ENCODE results near the gene KLF5. TPM values are rescaled to one million over a fixed set of nuclear protein-coding genes. Genes with fewer than 3 reads are reported as not detected.

The KLF5 gene
- total RNA-seq, 1 donor from 2014 or later: 1.1 TPM

DNA sequence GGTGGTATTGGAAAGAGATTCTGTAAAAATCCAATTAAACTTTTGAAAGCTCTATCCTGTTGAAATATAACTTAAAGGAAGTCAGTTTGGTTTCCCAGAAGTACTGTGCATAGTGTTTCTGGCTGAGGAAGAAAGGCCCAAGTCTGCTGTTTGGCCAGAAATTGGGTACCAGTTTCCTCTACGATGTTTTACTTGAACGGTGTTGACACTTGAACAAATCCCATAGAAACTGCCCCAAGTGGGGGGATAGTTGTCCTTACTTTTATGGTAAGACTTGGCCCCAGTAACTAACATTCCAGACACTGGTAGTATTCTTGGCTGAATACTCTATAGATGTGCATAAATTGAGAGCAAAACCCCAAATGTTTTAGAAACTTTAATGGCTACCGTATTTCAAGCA, 14.2 kb downstream of the KLF5 start:
- DNase-seq: no peak
- Histone ChIP-seq H3K4me1 (no peaks in the 10 kb centered on the region), H3K9me3 (replicated peaks) (no peaks in the 10 kb centered on the region), H3K36me3 (no peaks in the 10 kb centered on the region), H3K4me3 (no peak overlapping the region), H3K27me3 (ENCODE audit: low read depth) (no peaks in the 10 kb centered on the region), H3K27ac (replicated peaks) (no peak overlapping the region)
- TF ChIP-seq, protein P1, sequence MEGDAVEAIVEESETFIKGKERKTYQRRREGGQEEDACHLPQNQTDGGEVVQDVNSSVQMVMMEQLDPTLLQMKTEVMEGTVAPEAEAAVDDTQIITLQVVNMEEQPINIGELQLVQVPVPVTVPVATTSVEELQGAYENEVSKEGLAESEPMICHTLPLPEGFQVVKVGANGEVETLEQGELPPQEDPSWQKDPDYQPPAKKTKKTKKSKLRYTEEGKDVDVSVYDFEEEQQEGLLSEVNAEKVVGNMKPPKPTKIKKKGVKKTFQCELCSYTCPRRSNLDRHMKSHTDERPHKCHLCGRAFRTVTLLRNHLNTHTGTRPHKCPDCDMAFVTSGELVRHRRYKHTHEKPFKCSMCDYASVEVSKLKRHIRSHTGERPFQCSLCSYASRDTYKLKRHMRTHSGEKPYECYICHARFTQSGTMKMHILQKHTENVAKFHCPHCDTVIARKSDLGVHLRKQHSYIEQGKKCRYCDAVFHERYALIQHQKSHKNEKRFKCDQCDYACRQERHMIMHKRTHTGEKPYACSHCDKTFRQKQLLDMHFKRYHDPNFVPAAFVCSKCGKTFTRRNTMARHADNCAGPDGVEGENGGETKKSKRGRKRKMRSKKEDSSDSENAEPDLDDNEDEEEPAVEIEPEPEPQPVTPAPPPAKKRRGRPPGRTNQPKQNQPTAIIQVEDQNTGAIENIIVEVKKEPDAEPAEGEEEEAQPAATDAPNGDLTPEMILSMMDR (IDR thresholded peaks at IDR 0.05; ENCODE audit: borderline replicate concordance): no peak
- intact Hi-C loops (cut with micrococcal nuclease): no loop called here

DNA sequence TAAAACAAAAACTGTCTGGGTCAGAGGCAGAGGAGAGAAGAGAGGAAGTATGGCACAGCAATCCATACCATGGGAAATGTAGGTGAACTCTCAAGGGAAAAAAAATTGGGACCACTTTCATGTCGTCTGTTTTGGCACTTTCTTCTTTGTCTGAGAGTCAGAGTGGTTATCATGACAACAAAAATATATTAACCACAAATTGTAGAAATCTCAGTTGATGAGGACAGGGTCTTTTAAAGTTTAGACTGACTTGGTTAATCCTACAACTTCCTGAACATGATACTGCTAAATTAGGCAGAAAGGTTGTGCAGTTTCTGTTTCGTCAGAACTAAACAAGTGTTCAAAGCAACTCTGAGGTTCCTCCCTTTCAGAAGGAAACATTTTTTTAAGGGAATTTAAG, 15.2 kb downstream of the KLF5 start:
- Histone ChIP-seq H3K4me3 (no peak overlapping the region), H3K27me3 (ENCODE audit: low read depth) (no peaks in the 10 kb centered on the region), H3K4me1 (no peaks in the 10 kb centered on the region), H3K36me3 (no peaks in the 10 kb centered on the region), H3K27ac (replicated peaks) (no peak overlapping the region), H3K9me3 (replicated peaks) (no peaks in the 10 kb centered on the region)
- intact Hi-C loops (cut with micrococcal nuclease): no loop called here
- TF ChIP-seq, protein P1 (IDR thresholded peaks at IDR 0.05; ENCODE audit: borderline replicate concordance): no peak
- DNase-seq: no peak

DNA sequence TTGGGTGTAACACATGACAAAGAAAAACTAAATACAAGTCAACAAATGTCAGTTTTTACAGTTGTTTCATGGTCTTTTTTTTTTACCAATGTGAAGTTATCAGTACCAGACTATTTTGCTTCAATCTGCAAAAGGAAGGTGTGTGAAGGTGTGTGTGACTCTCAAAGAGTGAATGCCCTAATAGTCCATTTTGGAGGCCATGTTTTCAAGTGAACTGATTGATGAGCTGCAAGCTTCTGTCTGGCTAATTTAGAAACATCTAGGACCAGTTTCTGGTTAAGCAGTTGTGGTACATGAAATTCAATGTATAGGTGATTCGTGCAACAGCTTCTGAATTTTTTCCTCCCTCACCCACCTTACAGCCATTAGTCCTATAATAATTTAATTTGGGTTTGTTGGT, 16.1 kb downstream of the KLF5 start:
- Histone ChIP-seq H3K27ac (replicated peaks) (no peak overlapping the region), H3K27me3 (ENCODE audit: low read depth) (no peaks in the 10 kb centered on the region), H3K4me3 (no peak overlapping the region), H3K36me3 (no peaks in the 10 kb centered on the region), H3K4me1 (no peaks in the 10 kb centered on the region), H3K9me3 (replicated peaks) (no peaks in the 10 kb centered on the region)
- TF ChIP-seq, protein P1 (IDR thresholded peaks at IDR 0.05; ENCODE audit: borderline replicate concordance): no peak
- no peak for DNase-seq
- intact Hi-C loops (cut with micrococcal nuclease): no loop called here

DNA sequence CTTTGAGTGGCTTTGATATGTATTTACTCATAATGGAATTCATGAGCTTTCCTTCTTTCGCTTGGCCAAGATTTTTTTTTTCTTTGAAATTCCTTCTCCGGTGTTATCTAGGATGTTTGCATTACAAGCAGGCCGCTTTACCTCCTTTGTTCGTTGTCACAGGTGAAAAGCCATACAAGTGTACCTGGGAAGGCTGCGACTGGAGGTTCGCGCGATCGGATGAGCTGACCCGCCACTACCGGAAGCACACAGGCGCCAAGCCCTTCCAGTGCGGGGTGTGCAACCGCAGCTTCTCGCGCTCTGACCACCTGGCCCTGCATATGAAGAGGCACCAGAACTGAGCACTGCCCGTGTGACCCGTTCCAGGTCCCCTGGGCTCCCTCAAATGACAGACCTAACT, 16.7 kb downstream of the KLF5 start:
- TF ChIP-seq, protein P1 (IDR thresholded peaks at IDR 0.05; ENCODE audit: borderline replicate concordance): no peak
- Histone ChIP-seq H3K4me3 (no peak overlapping the region), H3K9me3 (replicated peaks) (no peaks in the 10 kb centered on the region), H3K27ac (replicated peaks) (no peak overlapping the region), H3K4me1 (no peaks in the 10 kb centered on the region), H3K36me3 (no peaks in the 10 kb centered on the region), H3K27me3 (ENCODE audit: low read depth) (no peaks in the 10 kb centered on the region)
- intact Hi-C loops (cut with micrococcal nuclease): no loop called here
- DNase-seq: no peak

DNA sequence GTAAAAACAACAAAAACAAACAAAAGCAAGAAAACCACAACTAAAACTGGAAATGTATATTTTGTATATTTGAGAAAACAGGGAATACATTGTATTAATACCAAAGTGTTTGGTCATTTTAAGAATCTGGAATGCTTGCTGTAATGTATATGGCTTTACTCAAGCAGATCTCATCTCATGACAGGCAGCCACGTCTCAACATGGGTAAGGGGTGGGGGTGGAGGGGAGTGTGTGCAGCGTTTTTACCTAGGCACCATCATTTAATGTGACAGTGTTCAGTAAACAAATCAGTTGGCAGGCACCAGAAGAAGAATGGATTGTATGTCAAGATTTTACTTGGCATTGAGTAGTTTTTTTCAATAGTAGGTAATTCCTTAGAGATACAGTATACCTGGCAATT, 17.1 kb downstream of the KLF5 start:
- Histone ChIP-seq H3K9me3 (replicated peaks) (no peaks in the 10 kb centered on the region), H3K36me3 (no peaks in the 10 kb centered on the region), H3K4me1 (no peaks in the 10 kb centered on the region), H3K27ac (replicated peaks) (no peak overlapping the region), H3K4me3 (no peak overlapping the region), H3K27me3 (ENCODE audit: low read depth) (no peaks in the 10 kb centered on the region)
- intact Hi-C loops (cut with micrococcal nuclease): no loop called here
- no peak for DNase-seq
- TF ChIP-seq, protein P1 (IDR thresholded peaks at IDR 0.05; ENCODE audit: borderline replicate concordance): no peak

DNA sequence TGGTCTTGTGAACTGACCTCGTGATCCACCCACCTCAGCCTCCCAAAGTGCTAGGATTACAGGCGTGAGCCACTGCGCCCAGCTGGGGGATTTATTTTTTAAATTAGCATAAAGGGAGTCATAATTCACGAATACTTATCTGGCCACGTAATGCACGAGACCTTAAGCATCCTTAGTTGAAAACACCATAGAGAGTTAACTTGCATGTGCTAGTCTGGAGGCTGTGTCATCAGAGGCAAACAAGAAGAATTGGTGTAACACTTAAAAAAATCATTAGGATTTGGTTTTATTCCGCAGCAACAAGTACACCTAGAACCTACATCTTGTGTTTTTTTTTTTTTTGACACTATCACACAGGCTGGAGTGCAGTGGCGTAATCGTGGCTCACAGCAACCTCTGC, 19.1 kb downstream of the KLF5 start:
- intact Hi-C loops (cut with micrococcal nuclease): no loop called here
- no peaks in the 10 kb centered on the region for H3K27me3 ChIP-seq (ENCODE audit: low read depth)
- no peak for DNase-seq
- no peaks in the 10 kb centered on the region for H3K36me3 ChIP-seq
- no peak overlapping the region for H3K27ac ChIP-seq (replicated peaks)
- TF ChIP-seq, protein P1 (IDR thresholded peaks at IDR 0.05; ENCODE audit: borderline replicate concordance): no peak
- no peaks in the 10 kb centered on the region for H3K4me1 ChIP-seq
- H3K9me3 ChIP-seq (replicated peaks): no peaks in the 10 kb centered on the region
- no peak overlapping the region for H3K4me3 ChIP-seq
